Heart left ventricle (tissue), 16 donors: ENCODE measurements around the gene OXCT2. TPM values are rescaled to one million over a fixed set of nuclear protein-coding genes. Genes with fewer than 3 reads are reported as not detected.

Source experiments
- ATAC-seq, 4 donors: fragments of 200-7000 bp; cut with Tn5 transposase; one replicate each; pipeline ENCODE4 v1.9.1; 2020 to 2022; ENCODE audit warnings: moderate library complexity in 4 of 4, mild to moderate bottlenecking in 3 of 4, moderate number of reproducible peaks in 1 of 4
- DNase-seq, 5 donors: peaks; one replicate each; pipeline ENCODE4 v3.0.0-alpha.2; 2020
- H3K27ac ChIP-seq, 12 donors: fragments of 200-600 bp; sonication (generic) in 4 of 12; one replicate each; pipeline versions ENCODE4 v1.5.0 to v1.8.0; 2016 to 2022; ENCODE audit warnings: mild to moderate bottlenecking in 2 of 12
- H3K27me3 ChIP-seq, 9 donors: fragments of 200-600 bp; sonication (generic) in 2 of 9; one replicate each; pipeline versions ENCODE4 v1.5.1 to v1.8.0; 2016 to 2022; ENCODE audit warnings: mild to moderate bottlenecking in 3 of 9
- H3K36me3 ChIP-seq, 9 donors: fragments of 200-600 bp; sonication (generic) in 2 of 9; one replicate each; pipeline versions ENCODE4 v1.5.0 to v1.8.0; 2018 to 2022; ENCODE audit warnings: mild to moderate bottlenecking in 2 of 9
- H3K4me1 ChIP-seq, 12 donors: fragments of 200-600 bp; sonication (generic) in 4 of 12; one replicate each; pipeline versions ENCODE4 v1.5.0 to v1.8.0; 2016 to 2022; ENCODE audit warnings: mild to moderate bottlenecking in 3 of 12
- H3K4me3 ChIP-seq, 12 donors: fragments of 200-600 bp; sonication (generic) in 4 of 12; one replicate each; pipeline versions ENCODE4 v1.5.0 to v1.8.0; 2017 to 2022; ENCODE audit warnings: mild to moderate bottlenecking in 9 of 12, moderate library complexity in 4 of 12
- H3K9me3 ChIP-seq, 12 donors: fragments of 200-600 bp; sonication (generic) in 4 of 12; one replicate each; pipeline versions ENCODE4 v1.5.0 to v1.8.0; 2016 to 2022; ENCODE audit warnings: mild to moderate bottlenecking in 1 of 12
- CTCF ChIP-seq, 12 donors: fragments of 200-600 bp; sonication (generic) in 4 of 12; IDR thresholded peaks; one replicate each; pipeline versions ENCODE4 v1.5.0 to v1.8.0; 2018 to 2022; ENCODE audit warnings: antibody characterized with exemption in 12 of 12, mild to moderate bottlenecking in 5 of 12
- POLR2A ChIP-seq, 2 donors: fragments of 450-650 bp; IDR thresholded peaks; one replicate each; pipeline ENCODE4 v1.6.1; 2017; ENCODE audit warnings: antibody characterized with exemption in 2 of 2, mild to moderate bottlenecking in 2 of 2, moderate library complexity in 2 of 2
- WGBS, 4 donors: extraction: QIAGEN DNeasy Blood & Tissue Kit in 2 of 4; methylation state at CpG; one replicate each; pipeline versions ENCODE4 v1.1.5 to v1.1.7; 2013 to 2018; 5-methylcytosine and 5-hydroxymethylcytosine counted together
- intact Hi-C, 10 donors: fragments of 100-400 bp; cut with DNase I; formaldehyde crosslinking; loops; one replicate each; pipeline versions ENCODE4 v1.11.1 to v1.14.2; 2022
- polyA plus RNA-seq, 2 donors: library from polyadenylated mRNA; stranded (reverse); fragments of 200-250 nt; gene quantifications; one replicate each; pipeline ENCODE4 v1.2.3, GENCODE V29; 2013
- total RNA-seq, 9 donors: library from RNA; depleted of rRNA in 2 of 9; stranded (reverse); fragments of >200 nt in 2 of 9; fragmentation: NEBNext Ultra II Directional in 3 of 9; extraction: Animal tissue kit (Norgen Biotek cat#: 25700) in 3 of 9; gene quantifications; one replicate each; pipeline versions ENCODE4 v1.1.0 to v1.2.4, GENCODE V29; 2016 to 2023
- donor health status: ischemic (EF 13 %, LVEDD 7.1; RV severe dilation, severe dysfunction).
- donor health status: healthy with polysubstance abuse.
- donor health status: DM: no; HTN: yes; CAD: no.
- donor health status: DM: no; HTN: no; CAD: no.
- donor health status: ischemic (EF 25% LVEDD 6.9; RV normal size, moderate dysfunction).
- donor health status: ischemic (EF 25% LVEDD 5.7; RV mildly dilated, moderate dysfunction).
- donor health status: healthy.
- donor health status: DM: yes; HTN: yes; CAD: no.
- donor health status: ischemic (EF 35%, LVEDD 5.7; RV mildly dilated, moderate dysfunction).
- donor health status: nonischemic (EF 11% LVEDD 7.7; RV severe dilation, severe dysfunction).
- donor health status: DM: yes; HTN: yes; CAD: no.
- donor health status: PGD.
- donor health status: ischemic (EF 29% LVEDD 5.4; RV normal size, mild dysfunction).
- donor health status: nonischemic (EF 23%, LVEDD 6.1; RV moderate dilation, normal function).

Gene OXCT2
- total and polyA plus RNA-seq, 11 donors: 0.75 to 7.5 (median 2.7) TPM

- ATAC-seq (no peak), DNase-seq (no peak)
- no peak overlapping the region for H3K27ac ChIP-seq
- H3K36me3 ChIP-seq: no peaks in the 10 kb centered on the region
- WGBS, 4 donors: 63 to 83% (median 80%) methylated on average over 3 of the region's 3 CpGs
- peaks cover 0 to 77% (median 22%) of the 10 kb centered on the region in 9 donors for H3K27me3 ChIP-seq
- H3K9me3 ChIP-seq: no peaks in the 10 kb centered on the region
- TF ChIP-seq POLR2A (IDR thresholded peaks at IDR 0.05): no peak
- no peak for TF ChIP-seq CTCF (IDR thresholded peaks at IDR 0.05)
- intact Hi-C loops: no loop called here
- no peak overlapping the region for H3K4me3 ChIP-seq
- no peaks in the 10 kb centered on the region for H3K4me1 ChIP-seq
Observed at GRCh38 chr1:39726600-39726999, 44.5 kb downstream of the OXCT2 start.

- ATAC-seq (no peak), DNase-seq (no peak)
- Histone ChIP-seq H3K36me3 (no peaks in the 10 kb centered on the region), H3K4me1 (peaks cover 0 to 5% (median 0%) of the 10 kb centered on the region in 12 donors), H3K27ac (no peak overlapping the region), H3K27me3 (peaks cover 0 to 50% (median 7%) of the 10 kb centered on the region in 9 donors), H3K9me3 (no peaks in the 10 kb centered on the region), H3K4me3 (no peak overlapping the region)
- intact Hi-C loops: loop anchor here in 3 of 10 donors (5.0 kb wide), 2 partner anchors 70 to 115 kb away; no protein-coding TSS in a partner anchor
- TF ChIP-seq POLR2A (IDR thresholded peaks at IDR 0.05) (no peak), CTCF (IDR thresholded peaks at IDR 0.05) (no peak)
- 20 to 36% (median 22%) methylated on average over 2 of the region's 2 CpGs for WGBS, 4 donors
Observed at GRCh38 chr1:39722495-39722894, 48.7 kb downstream of the OXCT2 start.

GRCh38 chr1:39721664-39722063 is 49.5 kb downstream of the OXCT2 start:
- H3K4me1 ChIP-seq: peaks cover 0 to 5% (median 0%) of the 10 kb centered on the region in 12 donors
- intact Hi-C loops: loop anchor here in 6 of 10 donors (2.0 to 5.0 kb wide), 4 partner anchors 69 to 115 kb away; no protein-coding TSS in a partner anchor
- ATAC-seq: no peak

More at GRCh38 chr1:39721664-39722063, 49.5 kb downstream of the OXCT2 start:
- Histone ChIP-seq H3K27ac (no peak overlapping the region), H3K4me3 (no peak overlapping the region), H3K27me3 (peaks cover 0 to 51% (median 11%) of the 10 kb centered on the region in 9 donors), H3K36me3 (no peaks in the 10 kb centered on the region), H3K9me3 (no peaks in the 10 kb centered on the region)
- no peak for DNase-seq
- TF ChIP-seq POLR2A (IDR thresholded peaks at IDR 0.05): no peak
- no peak for TF ChIP-seq CTCF (IDR thresholded peaks at IDR 0.05)
